MCF 10A (cell line): ENCODE results near the gene KLF8. TPM values are rescaled to one million over a fixed set of nuclear protein-coding genes. Genes with fewer than 3 reads are reported as not detected.

Experiments
- BruUV-seq: library from RNA; stranded (reverse); fragments of 400-500 nt; replicated peaks from 2 replicates; lab custom pipeline; 2021; lab: Mats Ljungman, UMichigan
- CTCF ChIA-PET: fragments of 300-600 bp; sonication (Branson Sonifier 250); formaldehyde crosslinking; extraction: SDS; loops from one replicate; lab custom pipeline; 2021; ENCODE audit warnings: antibody characterized with exemption, inconsistent platforms; lab: Yijun Ruan, JAX
- POLR2A ChIA-PET: fragments of 300-600, 350-650 bp; sonication (Branson Sonifier 250); formaldehyde crosslinking; extraction: SDS; loops from one replicate; lab custom pipeline; 2020; ENCODE audit warnings: antibody characterized with exemption, inconsistent platforms; lab: Yijun Ruan, JAX
- DNase-seq: peaks from one replicate; pipeline ENCODE4 v3.0.0-alpha.2; 2018; ENCODE audit not compliant: unreplicated experiment
- H3K27ac Mint-ChIP-seq: one replicate; pipeline ENCODE4 v1.8.0; 2022; ENCODE audit warnings: mild to moderate bottlenecking, low read depth, mixed read lengths; ENCODE audit not compliant: unreplicated experiment
- H3K27me3 Mint-ChIP-seq: one replicate; pipeline ENCODE4 v1.8.0; 2022; ENCODE audit warnings: mixed read lengths; ENCODE audit not compliant: insufficient read depth, unreplicated experiment
- H3K36me3 Mint-ChIP-seq: one replicate; pipeline ENCODE4 v1.8.0; 2022; ENCODE audit warnings: mild to moderate bottlenecking, moderate library complexity, mixed read lengths; ENCODE audit not compliant: insufficient read depth, unreplicated experiment
- H3K4me1 Mint-ChIP-seq: one replicate; pipeline ENCODE4 v1.8.0; 2022; ENCODE audit warnings: mixed read lengths; ENCODE audit not compliant: insufficient read depth, unreplicated experiment
- H3K4me3 Mint-ChIP-seq: one replicate; pipeline ENCODE4 v1.8.0; 2022; ENCODE audit warnings: mild to moderate bottlenecking, moderate library complexity, mixed read lengths; ENCODE audit not compliant: unreplicated experiment
- H3K9me3 Mint-ChIP-seq: one replicate; pipeline ENCODE4 v1.8.0; 2022; ENCODE audit warnings: mixed read lengths; ENCODE audit not compliant: unreplicated experiment
- CTCF ChIP-seq: fragments of 200-600 bp; IDR thresholded peaks from one replicate; pipeline ENCODE4 v1.8.0; 2022; ENCODE audit warnings: antibody characterized with exemption, mild to moderate bottlenecking; ENCODE audit not compliant: unreplicated experiment
- intact Hi-C: fragments of 100-400 bp; cut with micrococcal nuclease; formaldehyde crosslinking; loops from 2 replicates; pipeline ENCODE4 v1.14.1; 2022
- total RNA-seq: library from RNA; stranded (reverse); gene quantifications from 2 replicates; pipeline ENCODE4 v1.2.3, GENCODE V29; 2022

Gene KLF8
- total RNA-seq, 1 experiment from 2014 or later = 12.6 TPM

GRCh38 chrX:56228914-56229313, 3.2 kb upstream of the KLF8 start:
- Mint-ChIP-seq H3K4me1 (peaks cover 9% of the 10 kb centered on the region), H3K9me3 (no peaks in the 10 kb centered on the region), H3K27me3 (peaks cover 60% of the 10 kb centered on the region), H3K36me3 (peaks cover 5% of the 10 kb centered on the region), H3K27ac (no peak overlapping the region), H3K4me3 (no peak overlapping the region)
- TF ChIP-seq CTCF = no peak
- intact Hi-C loops = no loop called here
- no TSS peak for BruUV-seq
- ChIA-PET CTCF (interaction anchor here (0.8 to 4.1 kb wide), 7 partner anchors 9 to 515 kb away, joined by 3 to 19 read pairs (median 5); partner anchors contain the start of gene RRAGB), POLR2A (interaction anchor here (0.9 to 2.0 kb wide), 4 partner anchors 9 to 501 kb away, joined by 3 to 6 read pairs (median 4); partner anchors contain the start of gene NBDY)
- DNase-seq = no peak

GRCh38 chrX:56231537-56232090, 542 bp upstream of the KLF8 start:
- Mint-ChIP-seq H3K9me3 (no peaks in the 10 kb centered on the region), H3K27ac (peak overlapping the region; percentile 84), H3K36me3 (peaks cover 5% of the 10 kb centered on the region), H3K4me1 (peaks cover 13% of the 10 kb centered on the region), H3K27me3 (peaks cover 47% of the 10 kb centered on the region), H3K4me3 (peak overlapping the region; percentile 83)
- CTCF ChIA-PET = interaction anchor here (0.5 to 4.0 kb wide), 4 partner anchors 12 to 497 kb away, joined by 3 to 26 read pairs (median 5); partner anchors contain the start of gene NBDY
- no peak for DNase-seq
- intact Hi-C loops = loop anchor here (2.0 to 5.0 kb wide), 3 partner anchors 17 to 514 kb away; partner anchors contain the start of genes NBDY and RRAGB
- no TSS peak for BruUV-seq
- TF ChIP-seq CTCF = no peak
- POLR2A ChIA-PET = interaction anchor here (0.7 to 2.2 kb wide), 3 partner anchors 11 to 16 kb away, joined by 5 to 7 read pairs (median 6); no protein-coding TSS in a partner anchor

- no peaks in the 10 kb centered on the region for H3K9me3 Mint-ChIP-seq
- peak overlapping the region; percentile 83 for H3K4me3 Mint-ChIP-seq
- ChIA-PET CTCF (interaction anchor here (0.5 to 4.0 kb wide), 15 partner anchors 9 to 515 kb away, joined by 3 to 26 read pairs (median 5); partner anchors contain the start of gene NBDY), POLR2A (interaction anchor here (0.5 to 2.2 kb wide), 11 partner anchors 12 to 921 kb away, joined by 3 to 11 read pairs (median 5); partner anchors contain the start of genes NBDY and SPIN3)
- no peak for TF ChIP-seq CTCF
- peaks cover 40% of the 10 kb centered on the region for H3K27me3 Mint-ChIP-seq
- intact Hi-C loops = loop anchor here (2.0 to 5.0 kb wide), 3 partner anchors 16 to 516 kb away; partner anchors contain the start of genes NBDY and RRAGB
- H3K27ac Mint-ChIP-seq = peak overlapping the region; percentile 84
- H3K36me3 Mint-ChIP-seq = peaks cover 5% of the 10 kb centered on the region
- BruUV-seq = no TSS peak
- DNase-seq = no peak
- peaks cover 13% of the 10 kb centered on the region for H3K4me1 Mint-ChIP-seq
These were observed 944 bp downstream of the KLF8 start for GRCh38 chrX:56233100-56233499.

- ChIA-PET CTCF (interaction anchor here (0.6 to 4.0 kb wide), 13 partner anchors 10 to 515 kb away, joined by 3 to 26 read pairs (median 5); partner anchors contain the start of gene NBDY), POLR2A (interaction anchor here (0.5 to 1.6 kb wide), 7 partner anchors 14 to 920 kb away, joined by 3 to 11 read pairs (median 4); partner anchors contain the start of genes NBDY and SPIN3)
- Mint-ChIP-seq H3K27me3 (peaks cover 34% of the 10 kb centered on the region), H3K9me3 (no peaks in the 10 kb centered on the region), H3K4me3 (peak overlapping the region; percentile 83), H3K4me1 (peaks cover 10% of the 10 kb centered on the region), H3K36me3 (peaks cover 5% of the 10 kb centered on the region), H3K27ac (peak overlapping the region; percentile 84)
- peak; percentile 86 for DNase-seq
- intact Hi-C loops = loop anchor here (2.0 to 5.0 kb wide), 3 partner anchors 15 to 516 kb away; partner anchors contain the start of genes NBDY and RRAGB
- no peak for TF ChIP-seq CTCF
- BruUV-seq = no TSS peak
These were observed 1.5 kb downstream of the KLF8 start for GRCh38 chrX:56233682-56234081.
